Peyer's patch (tissue), 4 donors: ENCODE data around the gene NFAM1.

ENCODE experiments used
- CTCF ChIP-seq, 6 experiments: fragments of 450-650 bp in 4 of 6; fragments of 200-600 bp in 2 of 6; sonication (generic) in 1 of 6; IDR thresholded peaks; one replicate each; pipeline ENCODE4 v1.5.1; 2017 to 2019; ENCODE audit warnings: antibody characterized with exemption in 6 of 6, mild to moderate bottlenecking in 3 of 6, moderate library complexity in 1 of 6
- POLR2A ChIP-seq, 2 donors: fragments of 450-650 bp; IDR thresholded peaks; one replicate each; pipeline ENCODE4 v1.5.1; 2017; ENCODE audit warnings: antibody characterized with exemption in 2 of 2, mild to moderate bottlenecking in 2 of 2, moderate library complexity in 2 of 2

- TF ChIP-seq CTCF (IDR thresholded peaks at IDR 0.05) (no peak), POLR2A (IDR thresholded peaks at IDR 0.05) (no peak)
Measured at GRCh38 chr22:42418811-42419242, 13.4 kb downstream of the NFAM1 start.
